GM19035 (cell line): ENCODE measurements around the gene CCNL1.

Source experiments
- ATAC-seq: cut with Tn5 transposase; IDR thresholded peaks from one replicate; pipeline ENCODE4 v1.9.1; 2021; ENCODE audit not compliant: unreplicated experiment

The CCNL1 gene

DNA sequence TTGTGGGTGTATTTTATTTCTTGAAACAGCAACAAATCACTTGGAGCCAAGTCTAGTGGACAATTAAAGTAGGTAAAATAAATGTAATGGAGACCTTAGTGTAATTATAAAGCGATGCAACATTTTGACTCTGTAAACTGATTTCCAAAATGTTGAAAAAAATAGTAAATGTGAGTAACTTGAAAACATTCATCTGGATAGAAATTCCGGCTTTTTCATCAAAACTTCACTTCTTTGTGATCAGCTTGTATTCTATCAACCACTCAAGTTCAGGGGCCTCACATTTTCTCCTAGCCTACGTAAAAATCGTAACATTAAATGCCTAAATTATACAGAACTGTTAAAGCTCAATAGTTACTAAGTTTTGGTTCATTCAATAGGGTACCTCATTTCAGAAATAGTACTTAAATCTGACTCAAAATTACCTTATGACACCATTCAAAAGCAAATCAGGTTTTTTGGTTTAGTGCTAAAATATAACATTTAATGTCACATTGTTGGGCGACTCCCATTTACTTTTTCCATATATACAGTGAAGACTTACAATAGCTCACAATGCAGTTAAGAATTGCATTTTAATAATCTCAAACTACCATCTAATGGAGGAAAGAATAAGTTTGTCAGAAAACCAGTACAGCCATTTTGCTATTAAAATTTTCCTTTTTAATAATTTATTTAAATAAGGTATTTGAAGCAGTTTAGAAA is 12.7 kb downstream of the CCNL1 start:
- ATAC-seq, result no peak

DNA sequence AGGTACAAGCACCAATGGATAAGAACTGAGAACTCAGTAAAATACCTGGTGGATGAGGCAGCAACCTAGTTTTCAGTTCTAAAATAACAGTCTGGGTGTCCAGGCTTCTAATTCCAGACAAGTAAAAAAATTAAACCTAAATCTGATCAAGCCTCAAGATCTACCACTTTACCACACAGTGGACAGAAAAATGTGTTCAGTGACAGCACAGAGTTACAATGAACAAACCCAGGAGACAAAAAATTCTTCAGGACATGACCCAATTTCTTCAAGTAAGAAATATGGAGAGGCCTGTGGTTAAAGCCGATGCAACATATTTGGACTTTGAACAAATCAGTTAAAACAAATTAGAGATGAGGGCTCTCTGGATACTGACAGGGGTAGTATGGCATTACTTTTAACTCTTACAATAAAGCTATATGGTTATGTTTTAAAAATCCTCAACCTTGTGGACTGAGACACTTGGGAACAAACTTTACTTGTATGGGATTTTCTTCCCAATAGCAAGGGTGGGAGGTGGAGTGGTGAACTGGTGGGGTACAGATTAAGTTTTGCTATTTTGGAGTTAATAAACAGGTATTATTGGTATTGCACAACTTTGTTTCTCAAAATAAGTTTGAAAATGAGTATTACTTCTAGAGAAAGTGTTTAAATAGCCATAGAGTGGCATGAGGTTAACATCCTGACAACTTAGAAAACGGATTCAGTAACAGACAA is 14.2 kb downstream of the CCNL1 start:
- ATAC-seq, result no peak

DNA sequence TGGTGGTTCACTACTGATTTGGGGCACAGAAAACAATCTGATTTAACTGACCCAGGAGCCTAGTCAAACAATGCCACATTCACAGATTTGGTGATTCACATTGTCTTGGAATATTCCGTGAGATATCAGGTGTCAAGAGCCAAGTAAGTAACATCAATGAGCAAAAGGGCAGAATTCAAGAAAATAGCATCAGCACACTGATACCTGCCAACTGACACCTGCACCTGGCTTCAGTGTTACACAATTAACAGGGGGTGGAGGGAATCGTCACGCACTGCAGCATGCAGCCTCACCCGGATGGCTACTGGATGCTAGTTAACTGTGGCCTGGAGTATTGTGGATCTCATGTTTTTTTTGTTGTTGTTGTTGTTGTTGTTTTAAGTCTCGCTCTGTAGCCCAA is 17.6 kb downstream of the CCNL1 start:
- no peak for ATAC-seq

DNA sequence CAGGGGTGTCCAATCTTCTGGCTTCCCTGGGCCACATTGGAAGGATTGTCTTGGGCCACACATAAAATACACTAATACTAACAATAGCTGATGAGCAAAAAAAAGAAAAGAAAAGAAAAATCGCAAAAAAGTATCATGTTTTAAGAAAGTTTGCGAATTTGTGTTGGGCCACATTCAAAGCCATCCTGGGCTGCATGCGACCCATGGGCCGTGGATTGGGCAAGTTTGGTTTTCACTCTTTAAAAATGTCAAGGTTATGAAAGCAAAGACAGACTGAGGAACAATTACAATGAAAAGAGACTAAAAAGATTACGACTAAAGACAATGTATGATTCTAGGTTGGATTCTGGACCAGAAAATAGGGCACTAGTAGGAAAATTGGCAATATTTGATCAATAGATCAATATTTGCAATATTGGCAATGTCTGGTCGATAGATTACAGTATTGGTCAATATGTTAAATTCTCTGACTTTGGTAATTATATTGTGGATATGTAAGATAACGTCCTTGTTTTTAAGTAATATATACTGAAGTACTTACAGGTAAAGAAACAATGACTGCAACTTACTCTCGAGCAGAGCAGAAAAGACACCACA is 19.9 kb downstream of the CCNL1 start:
- ATAC-seq, result no peak

DNA sequence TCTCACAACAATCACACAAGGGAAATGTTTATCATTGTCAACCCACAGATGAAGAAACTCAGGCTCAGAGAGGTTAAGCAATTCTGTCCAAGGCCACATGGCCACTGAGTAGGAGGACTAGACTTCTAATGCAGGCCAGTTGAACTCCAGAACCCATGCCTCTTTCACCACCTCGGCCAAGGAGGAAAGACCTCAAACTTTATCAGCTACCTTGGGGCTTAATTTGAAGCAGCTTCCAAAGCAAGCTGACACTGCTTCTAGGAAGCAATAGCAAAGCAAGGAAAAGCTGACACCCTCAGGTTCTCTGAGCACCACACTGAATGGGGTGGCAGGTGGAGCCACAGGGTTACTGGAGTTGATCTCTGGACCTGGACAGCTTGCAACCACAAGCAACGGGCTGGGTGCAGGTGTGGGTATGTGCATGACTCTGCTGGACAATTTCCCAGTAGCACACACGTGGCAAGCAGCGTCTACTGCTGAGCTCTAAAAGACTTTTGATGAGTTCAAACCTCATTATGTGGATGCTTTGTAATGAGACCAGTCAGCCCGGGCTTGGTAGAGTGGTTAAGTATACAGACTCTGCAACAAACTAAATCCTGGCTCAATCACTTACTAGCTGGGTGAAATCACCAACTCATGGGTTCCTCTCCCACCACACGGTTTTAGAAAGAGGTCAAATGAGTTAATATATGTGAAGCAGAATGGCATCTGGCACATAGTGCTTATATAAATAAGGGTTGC is 23.1 kb downstream of the CCNL1 start:
- peak; percentile 14 for ATAC-seq

DNA sequence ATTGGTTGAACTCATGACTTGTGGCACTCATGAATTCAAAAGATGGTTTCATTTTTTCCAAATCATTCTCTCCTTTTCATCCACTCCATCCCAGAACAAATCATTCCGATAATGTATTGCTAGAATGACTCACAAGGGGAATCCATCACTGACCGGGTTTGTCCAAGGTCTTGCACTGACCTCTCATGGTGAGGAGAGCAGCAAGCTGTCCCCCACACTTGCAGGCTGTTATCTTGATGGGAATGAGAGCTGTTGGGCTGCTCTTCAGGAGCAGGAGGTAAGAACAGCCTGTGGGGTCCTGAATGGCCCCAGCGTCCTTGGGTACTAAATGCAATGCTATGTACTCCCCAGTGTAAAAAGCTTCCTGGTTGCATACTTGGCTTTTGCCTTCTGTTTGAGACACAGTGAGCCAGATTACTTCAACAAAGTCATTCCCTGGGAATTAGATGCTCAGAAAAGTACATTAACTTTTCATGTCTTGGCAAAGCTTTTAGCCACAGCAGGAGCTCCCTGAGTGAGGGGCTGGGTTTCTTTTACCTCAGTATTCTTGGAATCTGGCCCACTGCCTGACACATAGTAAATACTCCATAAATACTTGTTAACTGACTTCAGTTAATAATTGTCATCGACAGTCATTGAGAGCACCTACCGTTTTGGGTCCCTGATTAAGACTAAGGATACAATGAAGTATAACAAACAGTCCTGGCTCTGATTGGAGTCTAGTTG is 24.1 kb downstream of the CCNL1 start:
- no peak for ATAC-seq

DNA sequence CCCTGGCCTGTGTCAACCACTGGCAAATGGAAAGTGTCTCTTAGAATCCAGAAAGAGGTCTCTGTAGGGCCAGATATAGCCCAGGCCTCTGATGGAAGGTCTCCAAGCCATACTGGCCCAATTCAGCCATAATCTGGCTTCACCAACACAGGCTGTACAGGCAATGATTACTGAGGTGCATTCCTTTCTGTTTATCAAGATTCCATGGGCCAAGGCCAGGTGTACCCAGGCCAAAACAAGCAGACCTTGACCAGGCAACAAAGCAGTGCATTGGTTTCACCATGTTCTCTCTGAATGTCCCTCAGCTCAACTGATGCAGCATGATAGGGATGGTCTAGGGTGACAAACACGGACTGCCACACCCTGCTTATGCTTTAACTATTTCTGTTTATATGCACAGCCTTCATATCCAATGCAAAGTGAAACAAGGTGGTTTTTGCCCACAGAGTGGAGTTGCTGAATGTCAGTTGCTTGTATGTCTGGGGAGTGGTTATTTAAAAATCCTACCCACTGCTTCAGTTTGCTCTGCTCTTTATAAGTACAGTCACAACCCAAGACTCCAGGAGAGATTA is 25.2 kb downstream of the CCNL1 start:
- ATAC-seq, result peak; percentile 54

DNA sequence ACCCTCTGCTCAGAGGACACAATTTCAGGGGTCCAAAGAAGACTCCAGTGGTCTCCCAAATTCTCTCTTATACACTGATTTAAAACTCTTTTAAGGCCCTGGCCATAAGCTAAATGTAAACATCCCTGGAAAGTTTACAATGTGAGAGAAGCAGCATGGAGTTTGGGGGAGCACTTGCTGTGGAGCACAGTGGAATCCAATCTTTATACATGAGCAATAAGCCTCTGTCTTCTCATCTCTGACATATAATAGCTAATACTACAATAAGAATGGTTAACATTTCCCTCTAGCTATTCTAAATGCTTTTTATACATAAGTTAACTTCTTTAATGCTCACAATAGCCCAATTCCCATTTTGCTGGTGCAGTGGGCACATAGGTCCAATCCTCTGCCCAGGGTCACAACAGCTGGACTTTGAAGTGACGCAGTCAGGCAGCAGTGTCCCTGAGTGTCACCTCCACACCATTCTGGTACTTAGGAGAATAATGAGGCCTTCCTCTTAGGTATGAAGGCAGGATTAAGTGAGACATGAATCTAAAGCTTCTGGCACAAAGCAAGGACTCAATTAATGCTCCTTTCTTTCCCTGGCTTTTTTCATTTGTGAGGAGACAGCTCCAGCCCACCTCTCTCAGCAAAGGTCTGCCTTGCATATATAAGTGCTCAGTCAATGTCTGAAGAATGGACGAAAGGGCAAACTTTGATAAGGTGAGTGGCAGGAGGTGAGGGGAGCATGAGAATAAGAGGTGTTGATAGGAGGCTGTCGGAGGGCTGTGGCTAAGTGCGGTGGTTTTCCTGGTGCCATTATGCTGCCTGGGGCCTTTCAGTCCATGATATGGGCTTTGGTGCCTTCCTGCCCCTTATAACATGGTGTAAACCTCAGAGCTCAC is 26.3 kb downstream of the CCNL1 start:
- no peak for ATAC-seq

DNA sequence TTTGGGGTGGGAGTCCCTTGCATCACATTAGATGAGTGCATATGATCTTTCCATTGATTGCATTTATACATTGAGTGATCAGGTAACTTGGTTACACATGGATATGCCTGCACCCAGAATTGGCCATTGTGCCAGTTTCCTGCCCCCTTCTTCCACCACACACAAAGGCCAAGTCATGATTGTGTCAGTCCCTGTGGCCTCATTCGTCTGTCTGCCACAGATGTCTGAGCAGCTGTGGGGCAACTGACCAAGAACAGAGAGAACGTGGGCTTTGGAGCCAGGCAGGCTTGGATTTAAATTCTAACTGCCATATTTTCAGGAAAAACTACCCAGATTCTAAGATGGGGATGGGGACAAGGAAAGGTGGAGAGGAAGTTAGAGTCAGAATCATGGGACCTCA is 27.0 kb downstream of the CCNL1 start:
- no peak for ATAC-seq

DNA sequence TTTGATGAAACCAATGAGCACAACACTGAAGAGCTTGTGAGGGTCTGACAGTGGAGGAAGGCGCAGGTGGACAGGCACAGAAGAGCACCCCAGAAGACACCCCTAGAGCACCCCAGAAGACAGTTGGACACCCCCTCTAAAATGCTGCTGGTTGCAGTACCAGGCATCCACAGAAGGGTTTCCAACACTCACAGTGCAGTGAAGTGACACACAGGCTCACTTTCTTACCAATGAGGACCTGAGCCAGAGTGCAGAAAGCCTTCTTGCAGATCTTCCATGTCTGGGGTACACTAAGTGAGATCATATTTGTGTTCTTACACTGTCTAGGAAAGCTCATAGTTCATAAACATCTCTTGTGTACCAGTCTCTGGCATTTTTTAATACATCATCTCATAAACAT is 27.6 kb downstream of the CCNL1 start:
- ATAC-seq, result no peak

DNA sequence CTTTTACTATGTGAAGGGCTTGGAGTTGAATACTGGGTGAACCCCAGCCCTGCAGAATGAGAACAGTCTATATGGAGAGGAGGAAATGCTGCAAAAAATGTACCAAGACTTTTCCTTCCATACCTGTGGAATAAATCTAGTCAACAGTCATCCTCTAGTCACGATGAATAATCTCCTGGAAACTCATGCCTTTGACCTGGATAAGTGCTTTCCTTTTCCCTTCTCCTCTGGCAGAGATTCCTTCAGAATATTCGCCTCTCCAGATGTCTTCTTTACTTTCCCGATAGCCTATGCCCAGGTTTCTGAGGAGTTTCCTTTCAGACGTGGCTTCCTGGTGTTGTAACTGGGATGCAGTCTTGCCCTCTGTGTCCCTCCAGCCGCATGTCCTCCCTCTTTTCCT is 28.1 kb downstream of the CCNL1 start:
- no peak for ATAC-seq

DNA sequence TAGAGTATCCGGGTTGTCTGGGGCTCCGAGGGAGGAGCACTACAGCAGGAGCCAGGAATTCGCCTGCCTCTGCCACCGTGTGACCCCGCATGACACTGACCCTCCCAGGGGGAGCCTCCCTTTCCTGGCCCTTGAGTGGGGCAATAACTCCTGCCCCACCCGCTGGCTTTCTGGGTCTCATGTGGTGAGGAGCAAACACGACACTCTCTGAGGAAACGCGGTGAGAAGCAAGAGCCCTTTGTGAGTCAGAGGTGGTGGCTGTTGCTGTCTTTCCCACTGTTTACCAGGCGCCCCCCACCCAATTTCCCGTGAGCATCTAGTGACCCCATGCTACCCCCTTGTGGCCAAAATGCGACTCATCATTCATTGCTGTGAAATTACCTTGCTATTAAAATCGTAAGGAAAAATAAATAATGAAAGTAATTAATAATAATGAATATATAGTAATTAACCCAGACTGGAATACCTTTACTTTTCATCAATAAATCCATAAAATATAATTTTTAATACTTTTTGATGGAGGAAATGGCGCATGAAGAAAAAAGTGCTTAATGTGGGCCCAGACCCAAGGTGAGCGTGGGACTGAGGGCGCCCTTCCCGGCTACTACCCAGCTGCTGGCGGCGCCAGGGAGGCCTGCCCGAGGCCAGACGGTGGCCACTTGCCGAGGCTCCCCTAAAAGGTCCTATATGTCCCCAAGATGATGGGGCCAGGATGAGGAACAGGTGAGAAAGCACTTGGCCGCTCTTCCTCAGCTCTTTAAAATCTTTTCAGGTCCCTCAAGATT is 29.3 kb downstream of the CCNL1 start:
- no peak for ATAC-seq

DNA sequence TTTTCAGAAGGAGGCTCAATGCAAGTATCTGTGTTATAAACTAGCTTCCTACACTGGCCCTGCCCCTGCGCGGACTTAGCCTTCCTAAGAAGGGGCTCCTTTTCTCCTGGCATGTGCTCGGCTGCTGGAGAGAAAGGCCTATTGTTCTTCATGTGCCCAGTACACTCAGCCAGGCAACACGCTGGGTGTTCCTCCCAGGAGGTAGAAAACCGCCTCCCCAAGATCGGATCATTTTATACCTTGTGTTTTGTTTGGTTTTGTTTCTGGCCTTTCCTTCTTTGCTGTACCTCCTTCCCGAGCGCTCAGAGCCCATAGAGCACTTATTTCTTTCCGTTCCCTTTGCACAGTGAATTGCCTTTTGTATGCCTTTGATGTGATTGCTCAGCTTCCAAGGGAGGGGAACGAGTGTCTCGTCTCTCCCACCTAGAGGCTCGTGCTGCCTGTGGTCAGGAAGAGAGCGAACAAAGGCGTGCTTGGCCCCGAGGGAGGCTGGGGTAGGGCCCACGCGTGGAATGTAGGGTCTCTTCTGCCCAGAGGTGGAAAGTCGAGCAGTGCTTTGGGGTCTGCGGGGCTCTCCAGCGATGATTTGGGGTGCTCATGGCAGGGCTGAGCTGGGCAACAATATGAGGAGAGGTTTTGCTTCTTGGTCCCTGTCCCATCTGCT is 30.0 kb downstream of the CCNL1 start:
- no peak for ATAC-seq

DNA sequence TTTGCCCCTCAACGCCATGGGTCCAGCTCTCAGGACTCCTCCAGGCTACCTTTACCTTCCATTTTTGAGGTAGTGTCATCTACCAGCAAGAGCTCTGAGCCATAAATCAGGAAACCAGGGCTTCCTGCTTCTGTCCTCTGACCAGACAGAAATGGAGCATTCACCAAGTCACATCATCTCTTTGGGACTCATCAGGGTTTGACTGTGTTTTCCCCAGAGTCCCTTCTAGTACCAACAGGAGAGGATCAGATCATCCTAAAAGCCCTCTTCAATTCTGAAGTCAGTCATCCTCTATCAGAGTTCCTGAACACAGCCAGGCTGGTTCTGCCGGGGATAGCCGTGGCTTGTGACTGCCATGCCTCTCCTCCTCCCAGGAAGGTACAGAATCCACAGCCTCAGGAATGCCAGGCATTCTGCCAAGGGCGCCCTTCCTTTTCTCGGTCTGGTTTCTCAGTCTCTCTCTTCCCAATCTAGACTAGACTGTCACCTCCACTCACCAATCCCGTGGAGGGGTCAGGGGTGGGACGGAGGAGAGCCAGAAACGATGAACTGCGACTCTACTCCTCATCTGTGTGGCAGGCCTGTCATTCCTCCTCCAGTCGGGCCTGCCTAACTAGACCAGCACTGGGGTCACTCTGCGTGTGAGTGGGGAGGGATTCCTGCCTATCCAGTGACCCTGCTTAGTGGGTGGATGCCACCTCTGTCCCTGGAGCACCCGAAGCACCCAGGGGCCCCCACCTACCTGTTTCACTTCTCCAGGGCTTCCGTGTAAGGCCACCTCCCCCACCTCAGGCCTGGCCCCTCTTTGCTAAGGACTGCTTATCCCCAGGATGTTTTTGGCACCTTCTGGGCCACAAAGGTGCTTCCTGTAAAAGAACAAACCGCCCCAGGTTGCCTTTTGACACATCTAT is 30.9 kb downstream of the CCNL1 start:
- ATAC-seq, result peak; percentile 36

DNA sequence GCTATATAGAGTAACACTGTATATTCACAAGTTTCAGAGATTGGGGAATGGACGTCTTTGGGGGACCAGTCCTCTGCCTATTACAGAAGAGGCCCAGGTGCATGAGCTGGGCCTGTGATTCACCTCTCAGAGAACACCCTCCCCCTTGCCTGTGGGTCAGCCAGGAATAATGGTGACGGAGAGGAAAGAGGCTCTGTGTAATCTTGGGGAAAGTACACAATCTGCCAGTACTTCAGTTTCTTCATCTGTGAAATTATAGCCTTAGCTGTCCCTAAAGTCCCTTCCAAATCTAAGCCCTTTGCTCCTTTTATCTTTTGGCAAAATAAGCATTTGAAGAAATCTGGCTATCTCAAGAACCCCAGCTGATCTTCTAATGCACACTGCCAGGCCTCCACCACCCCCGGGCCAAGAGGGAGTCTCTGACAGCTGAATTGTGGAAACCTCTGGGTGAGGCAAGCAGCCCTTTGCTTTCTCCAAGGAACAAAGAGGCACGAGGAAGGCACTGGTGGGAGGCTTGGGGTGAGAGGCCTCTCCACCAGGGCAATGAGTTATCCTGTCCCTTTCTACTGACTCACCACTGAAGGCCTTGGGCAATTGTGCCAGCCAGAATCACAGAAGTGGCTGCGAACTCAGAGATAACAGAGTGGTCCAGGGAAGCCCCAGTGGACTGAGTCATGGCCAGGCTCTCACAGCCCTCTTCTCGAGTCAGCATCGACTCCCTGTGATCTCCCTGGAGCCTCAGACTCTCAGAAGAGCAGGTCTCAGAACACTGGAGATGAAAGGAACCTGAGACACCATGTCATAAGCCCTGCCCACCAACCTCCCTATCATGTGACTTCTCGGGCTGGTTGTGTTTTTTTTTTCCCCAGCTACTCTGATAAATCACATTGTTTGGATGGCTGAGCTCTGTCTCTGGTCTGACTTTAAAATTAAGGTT is 31.8 kb downstream of the CCNL1 start:
- peak; percentile 54 for ATAC-seq

DNA sequence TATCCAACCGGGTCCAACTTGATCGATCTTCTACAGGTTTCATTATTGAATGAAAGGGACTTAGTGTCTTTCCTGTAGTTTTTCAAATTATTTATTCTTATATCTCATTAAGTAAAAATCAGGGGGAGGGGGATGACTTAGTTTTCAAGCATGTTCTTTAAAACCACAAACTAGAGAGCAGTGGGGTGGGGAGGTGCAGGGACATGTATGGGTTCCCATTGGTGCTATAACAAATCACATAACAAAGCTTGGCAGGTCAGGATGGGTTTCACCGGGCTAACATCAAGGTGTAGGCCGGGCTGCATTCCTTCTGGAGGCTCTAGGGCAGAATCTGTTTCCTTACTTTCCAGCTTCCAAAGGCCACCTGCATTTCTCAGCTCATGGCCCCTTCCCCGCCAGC is 32.7 kb downstream of the CCNL1 start:
- no peak for ATAC-seq
